ENCODE data around the gene LIMCH1. TPM values are rescaled to one million over a fixed set of nuclear protein-coding genes. Genes with fewer than 3 reads are reported as not detected.

The LIMCH1 gene
- total RNA-seq, 1 donor from 2014 or later, result 369 TPM

GRCh38 chr4:41575665-41576064 lies 37.7 kb downstream of the LIMCH1 start:
- H3K9me3 ChIP-seq, result no peaks in the 10 kb centered on the region
- H3K4me1 ChIP-seq, result peaks cover 16% of the 10 kb centered on the region
- H3K36me3 ChIP-seq, result no peaks in the 10 kb centered on the region
- DNase-seq (no peak), ATAC-seq (no peak)
- intact Hi-C loops (cut with DNase I), result no loop called here
- no peak overlapping the region for H3K27ac ChIP-seq
- no peaks in the 10 kb centered on the region for H3K27me3 ChIP-seq
- TF ChIP-seq, protein P1, sequence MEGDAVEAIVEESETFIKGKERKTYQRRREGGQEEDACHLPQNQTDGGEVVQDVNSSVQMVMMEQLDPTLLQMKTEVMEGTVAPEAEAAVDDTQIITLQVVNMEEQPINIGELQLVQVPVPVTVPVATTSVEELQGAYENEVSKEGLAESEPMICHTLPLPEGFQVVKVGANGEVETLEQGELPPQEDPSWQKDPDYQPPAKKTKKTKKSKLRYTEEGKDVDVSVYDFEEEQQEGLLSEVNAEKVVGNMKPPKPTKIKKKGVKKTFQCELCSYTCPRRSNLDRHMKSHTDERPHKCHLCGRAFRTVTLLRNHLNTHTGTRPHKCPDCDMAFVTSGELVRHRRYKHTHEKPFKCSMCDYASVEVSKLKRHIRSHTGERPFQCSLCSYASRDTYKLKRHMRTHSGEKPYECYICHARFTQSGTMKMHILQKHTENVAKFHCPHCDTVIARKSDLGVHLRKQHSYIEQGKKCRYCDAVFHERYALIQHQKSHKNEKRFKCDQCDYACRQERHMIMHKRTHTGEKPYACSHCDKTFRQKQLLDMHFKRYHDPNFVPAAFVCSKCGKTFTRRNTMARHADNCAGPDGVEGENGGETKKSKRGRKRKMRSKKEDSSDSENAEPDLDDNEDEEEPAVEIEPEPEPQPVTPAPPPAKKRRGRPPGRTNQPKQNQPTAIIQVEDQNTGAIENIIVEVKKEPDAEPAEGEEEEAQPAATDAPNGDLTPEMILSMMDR (IDR thresholded peaks at IDR 0.05), result no peak
- H3K4me3 ChIP-seq, result no peak overlapping the region

GRCh38 chr4:41579043-41579442 lies 41.1 kb downstream of the LIMCH1 start:
- Histone ChIP-seq H3K4me3 (no peak overlapping the region), H3K9me3 (no peaks in the 10 kb centered on the region), H3K27me3 (no peaks in the 10 kb centered on the region), H3K4me1 (no peaks in the 10 kb centered on the region), H3K36me3 (no peaks in the 10 kb centered on the region), H3K27ac (no peak overlapping the region)
- no peak for DNase-seq
- peak; percentile 82 for ATAC-seq
- intact Hi-C loops (cut with DNase I), result no loop called here
- TF ChIP-seq, protein P1 (IDR thresholded peaks at IDR 0.05), result no peak

GRCh38 chr4:41579526-41579925 lies 41.6 kb downstream of the LIMCH1 start:
- no peaks in the 10 kb centered on the region for H3K9me3 ChIP-seq
- intact Hi-C loops (cut with DNase I), result no loop called here
- TF ChIP-seq, protein P1 (IDR thresholded peaks at IDR 0.05), result no peak
- no peak for DNase-seq
- H3K36me3 ChIP-seq, result no peaks in the 10 kb centered on the region
- no peak overlapping the region for H3K4me3 ChIP-seq
- H3K4me1 ChIP-seq, result no peaks in the 10 kb centered on the region
- ATAC-seq, result no peak
- no peaks in the 10 kb centered on the region for H3K27me3 ChIP-seq
- peak overlapping the region; percentile 14 for H3K27ac ChIP-seq

GRCh38 chr4:41580007-41580406 lies 42.0 kb downstream of the LIMCH1 start:
- Histone ChIP-seq H3K4me1 (no peaks in the 10 kb centered on the region), H3K27me3 (no peaks in the 10 kb centered on the region), H3K36me3 (no peaks in the 10 kb centered on the region), H3K27ac (peak overlapping the region; percentile 14), H3K9me3 (no peaks in the 10 kb centered on the region), H3K4me3 (no peak overlapping the region)
- ATAC-seq (no peak), DNase-seq (no peak)
- intact Hi-C loops (cut with DNase I), result no loop called here
- TF ChIP-seq, protein P1 (IDR thresholded peaks at IDR 0.05), result no peak

GRCh38 chr4:41586675-41587225 lies 48.8 kb downstream of the LIMCH1 start:
- no peak for ATAC-seq
- intact Hi-C loops (cut with DNase I), result no loop called here
- H3K27ac ChIP-seq, result no peak overlapping the region
- no peaks in the 10 kb centered on the region for H3K36me3 ChIP-seq
- DNase-seq, result no peak
- H3K9me3 ChIP-seq, result no peaks in the 10 kb centered on the region
- H3K4me3 ChIP-seq, result no peak overlapping the region
- peaks cover 12% of the 10 kb centered on the region for H3K4me1 ChIP-seq
- H3K27me3 ChIP-seq, result no peaks in the 10 kb centered on the region
- TF ChIP-seq, protein P1 (IDR thresholded peaks at IDR 0.05), result no peak

- no peaks in the 10 kb centered on the region for H3K27me3 ChIP-seq
- peaks cover 12% of the 10 kb centered on the region for H3K4me1 ChIP-seq
- no peaks in the 10 kb centered on the region for H3K9me3 ChIP-seq
- ATAC-seq (no peak), DNase-seq (no peak)
- no peaks in the 10 kb centered on the region for H3K36me3 ChIP-seq
- H3K27ac ChIP-seq, result no peak overlapping the region
- intact Hi-C loops (cut with DNase I), result no loop called here
- TF ChIP-seq, protein P1 (IDR thresholded peaks at IDR 0.05), result no peak
- H3K4me3 ChIP-seq, result no peak overlapping the region
These were observed 49.3 kb downstream of the LIMCH1 start for GRCh38 chr4:41587286-41587685.

Measured in upper lobe of right lung (tissue), 1 donor.